Testis (tissue), 2 donors: ENCODE data around the gene KRTAP9-8.

Source experiments
- POLR2A ChIP-seq: fragments of 450-650 bp; IDR thresholded peaks from one replicate; pipeline ENCODE4 v1.6.1; 2017; ENCODE audit warnings: antibody characterized with exemption, mild to moderate bottlenecking, moderate library complexity
- TF ChIP-seq, protein P1 (sequence below), 3 experiments: fragments of 450-650 bp in 2 of 3; fragments of 200-600 bp in 1 of 3; sonication (generic) in 1 of 3; IDR thresholded peaks; one replicate each; pipeline ENCODE4 v1.5.1; 2016 to 2019; ENCODE audit warnings: antibody characterized with exemption in 3 of 3, mild to moderate bottlenecking in 2 of 3, moderate library complexity in 1 of 3

DNA sequence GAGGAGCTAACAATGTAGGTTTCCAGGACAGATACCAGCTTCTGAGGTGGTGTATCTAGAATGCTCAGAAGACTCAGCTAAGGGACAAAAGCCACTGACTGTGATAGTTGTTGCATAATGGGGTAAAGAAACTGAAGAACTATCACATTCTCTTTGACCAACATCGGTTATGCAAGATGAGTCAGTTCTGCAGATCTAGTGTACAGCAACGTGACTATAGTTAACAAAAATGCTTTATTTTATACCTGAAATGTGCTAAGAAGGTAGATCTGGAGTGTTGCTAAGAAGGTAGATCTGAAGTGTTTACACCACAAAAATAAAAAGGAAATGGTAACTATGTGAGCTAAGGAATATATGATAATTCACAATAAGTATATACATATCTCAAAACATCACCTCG is 29.9 kb downstream of the KRTAP9-8 start:
- TF ChIP-seq, protein P1, sequence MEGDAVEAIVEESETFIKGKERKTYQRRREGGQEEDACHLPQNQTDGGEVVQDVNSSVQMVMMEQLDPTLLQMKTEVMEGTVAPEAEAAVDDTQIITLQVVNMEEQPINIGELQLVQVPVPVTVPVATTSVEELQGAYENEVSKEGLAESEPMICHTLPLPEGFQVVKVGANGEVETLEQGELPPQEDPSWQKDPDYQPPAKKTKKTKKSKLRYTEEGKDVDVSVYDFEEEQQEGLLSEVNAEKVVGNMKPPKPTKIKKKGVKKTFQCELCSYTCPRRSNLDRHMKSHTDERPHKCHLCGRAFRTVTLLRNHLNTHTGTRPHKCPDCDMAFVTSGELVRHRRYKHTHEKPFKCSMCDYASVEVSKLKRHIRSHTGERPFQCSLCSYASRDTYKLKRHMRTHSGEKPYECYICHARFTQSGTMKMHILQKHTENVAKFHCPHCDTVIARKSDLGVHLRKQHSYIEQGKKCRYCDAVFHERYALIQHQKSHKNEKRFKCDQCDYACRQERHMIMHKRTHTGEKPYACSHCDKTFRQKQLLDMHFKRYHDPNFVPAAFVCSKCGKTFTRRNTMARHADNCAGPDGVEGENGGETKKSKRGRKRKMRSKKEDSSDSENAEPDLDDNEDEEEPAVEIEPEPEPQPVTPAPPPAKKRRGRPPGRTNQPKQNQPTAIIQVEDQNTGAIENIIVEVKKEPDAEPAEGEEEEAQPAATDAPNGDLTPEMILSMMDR (IDR thresholded peaks at IDR 0.05): no peak
- no peak for TF ChIP-seq POLR2A
